ENCODE results near the gene MGAT5.

MGAT5 gene

DNA sequence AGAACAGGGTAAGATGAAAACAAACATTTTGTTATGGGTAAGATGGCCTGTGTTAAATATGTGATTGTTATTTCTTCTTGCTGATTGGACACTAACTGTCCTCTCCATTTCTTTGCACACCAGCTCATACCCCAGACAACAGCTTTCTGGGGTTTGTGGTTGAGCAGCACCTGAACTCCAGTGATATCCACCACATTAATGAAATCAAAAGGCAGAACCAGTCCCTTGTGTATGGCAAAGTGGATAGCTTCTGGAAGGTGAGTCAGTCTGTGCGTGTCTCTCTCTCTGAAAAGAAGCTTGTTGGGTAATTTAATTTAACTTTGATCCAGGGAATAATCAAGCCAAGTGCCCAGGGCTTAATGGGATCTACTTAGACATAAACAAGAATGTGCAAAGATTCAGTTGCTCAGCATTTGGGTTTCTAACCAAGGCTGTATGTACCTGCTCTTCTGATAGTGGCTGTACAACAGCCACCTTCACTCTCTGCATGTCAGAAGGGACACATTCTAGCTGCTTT lies 108.3 kb downstream of the MGAT5 start:
- DNase-seq (ENCODE audit: low spot score) (no peak), FAIRE-seq (no peak)

GRCh38 chr2:134362740-134363139 lies 108.9 kb downstream of the MGAT5 start:
- no peak for FAIRE-seq
- no peak for DNase-seq (ENCODE audit: low spot score)

GRCh38 chr2:134365356-134365755 lies 111.5 kb downstream of the MGAT5 start:
- no peak for DNase-seq (ENCODE audit: low spot score)
- FAIRE-seq, result no peak

DNA sequence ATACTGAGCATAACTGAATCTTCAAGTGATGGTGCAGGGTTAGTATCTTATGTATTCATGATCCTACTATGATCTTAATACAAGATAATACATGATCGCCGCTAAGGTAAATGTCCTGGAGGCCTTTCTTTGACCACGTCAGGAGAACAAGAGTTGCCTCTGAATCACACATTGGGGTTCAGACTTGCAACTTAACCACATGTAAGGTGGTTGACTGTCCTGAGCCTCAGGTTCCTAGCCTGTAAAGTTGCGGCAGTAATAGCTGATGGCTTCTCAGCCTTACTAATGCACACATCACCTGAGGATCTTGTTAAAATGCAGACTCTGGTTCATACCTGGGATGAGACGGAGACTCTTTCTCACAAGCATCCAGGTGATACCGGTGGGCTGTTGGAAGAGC lies 112.5 kb downstream of the MGAT5 start:
- FAIRE-seq, result no peak
- no peak for DNase-seq (ENCODE audit: low spot score)

DNA sequence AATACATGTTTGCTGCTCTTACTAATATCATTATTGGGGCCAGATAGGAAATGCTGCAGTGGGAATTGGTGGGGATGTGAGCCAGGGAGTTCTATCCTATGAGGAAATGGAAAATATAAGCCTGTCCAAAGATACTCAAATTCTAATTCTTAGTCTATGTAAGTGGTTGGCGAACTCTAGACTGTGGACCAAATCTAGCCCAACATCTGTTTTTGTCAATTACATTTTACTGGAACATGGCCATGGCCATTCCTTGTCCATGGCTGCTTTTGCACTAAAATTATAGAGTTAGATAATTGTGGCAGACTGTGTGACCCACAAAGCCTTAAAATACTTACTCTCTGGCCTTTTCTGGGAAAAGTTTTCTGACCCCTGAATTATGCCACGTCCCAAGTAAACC lies 113.3 kb downstream of the MGAT5 start:
- FAIRE-seq (no peak), DNase-seq (ENCODE audit: low spot score) (no peak)

DNA sequence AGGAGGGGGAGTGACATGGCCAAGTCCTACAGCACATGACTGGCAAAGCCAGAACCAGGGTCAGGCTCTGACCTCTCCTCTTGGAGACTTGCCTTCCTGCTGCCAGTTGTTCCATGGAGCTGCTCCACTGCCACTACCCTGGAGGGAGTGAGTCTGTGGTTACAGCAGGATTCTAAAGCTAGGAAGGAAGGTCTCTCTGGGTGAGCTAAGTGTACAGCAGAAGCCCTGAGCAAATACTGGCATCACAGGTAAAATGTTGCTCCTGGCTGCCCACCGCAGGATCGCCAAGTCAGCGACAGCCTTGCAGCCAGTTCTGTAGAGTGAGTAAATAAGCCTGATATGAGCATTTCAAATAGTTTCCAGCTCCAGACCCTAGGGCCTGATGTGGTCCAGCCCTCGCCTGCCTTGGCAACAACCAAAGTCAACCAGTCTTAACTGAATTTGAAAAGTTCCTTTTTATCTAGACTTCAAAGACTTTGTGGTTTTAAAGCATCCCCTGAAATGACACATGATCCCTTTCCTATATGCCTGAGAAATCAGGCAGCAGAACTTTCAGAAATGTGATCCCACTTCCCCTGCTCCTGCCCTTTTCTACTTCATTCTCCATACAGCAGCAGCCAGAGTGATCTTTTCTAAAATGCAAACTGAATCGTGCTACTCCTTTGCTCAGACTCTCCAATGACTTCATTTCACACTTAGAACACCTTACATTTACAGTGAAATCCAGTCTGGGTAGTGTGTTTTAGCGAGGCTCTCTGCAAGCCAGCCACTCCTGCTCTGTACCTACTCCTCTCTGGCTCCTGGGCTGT lies 114.3 kb downstream of the MGAT5 start:
- FAIRE-seq (peak; percentile 35), DNase-seq (ENCODE audit: low spot score) (peak; percentile 60)

GRCh38 chr2:134369220-134369902 lies 115.5 kb downstream of the MGAT5 start:
- no peak for FAIRE-seq
- no peak for DNase-seq (ENCODE audit: low spot score)

- DNase-seq (ENCODE audit: low spot score), result no peak
- no peak for FAIRE-seq
These were observed 117.0 kb downstream of the MGAT5 start for GRCh38 chr2:134370655-134371445.

DNA sequence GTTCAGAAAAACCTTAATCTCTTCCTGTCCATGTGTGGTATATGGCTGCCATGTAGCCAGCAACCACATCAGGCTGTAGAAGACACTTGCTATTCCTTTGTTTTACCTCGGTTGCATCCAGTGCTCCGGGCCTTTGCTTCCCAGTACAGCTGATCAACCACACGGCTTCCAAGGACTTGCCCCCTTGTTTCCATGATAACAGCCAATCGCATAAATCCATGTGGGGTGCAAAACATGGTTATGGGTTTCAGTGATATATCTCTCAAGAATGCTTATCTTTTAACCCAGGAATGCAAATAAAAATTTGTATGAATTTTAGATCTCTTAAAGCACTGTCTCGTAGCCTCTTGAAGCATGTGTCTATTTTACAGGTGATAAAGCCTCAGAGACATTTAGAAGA lies 118.3 kb downstream of the MGAT5 start:
- FAIRE-seq (no peak), DNase-seq (ENCODE audit: low spot score) (peak; percentile 54)

DNA sequence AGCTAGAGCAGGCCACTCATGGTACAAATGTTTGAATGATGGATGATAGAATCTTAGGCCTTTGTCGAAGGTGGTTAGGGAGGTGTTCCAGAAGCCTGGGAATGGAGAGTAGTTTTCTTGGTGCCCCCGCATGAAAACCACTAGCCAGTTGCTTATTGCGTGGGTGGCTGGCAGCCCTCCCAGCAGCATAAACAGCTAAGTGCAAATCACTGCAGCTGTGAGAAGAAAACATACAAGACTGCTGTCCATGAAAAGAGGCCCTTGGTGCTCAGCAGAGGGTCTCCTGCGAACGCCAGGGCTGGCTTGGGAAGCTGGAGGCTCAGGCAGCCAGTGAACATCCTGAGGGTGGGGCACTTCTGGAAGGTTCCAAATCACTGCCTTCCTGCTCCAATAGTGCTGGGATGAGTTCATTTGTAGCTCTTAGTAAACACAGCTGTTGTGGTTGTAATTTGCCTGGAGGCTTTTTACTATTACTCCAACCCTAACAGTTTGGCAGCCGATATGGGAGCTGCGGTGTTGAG lies 118.8 kb downstream of the MGAT5 start:
- DNase-seq (ENCODE audit: low spot score) (peak; percentile 46), FAIRE-seq (no peak)

- no peak for DNase-seq (ENCODE audit: low spot score)
- FAIRE-seq, result no peak
These were observed 122.1 kb downstream of the MGAT5 start for GRCh38 chr2:134375935-134376334.

GRCh38 chr2:134377730-134378129 lies 123.9 kb downstream of the MGAT5 start:
- FAIRE-seq, result no peak
- DNase-seq (ENCODE audit: low spot score), result no peak

GRCh38 chr2:134379293-134379692 lies 125.4 kb downstream of the MGAT5 start:
- DNase-seq (ENCODE audit: low spot score) (no peak), FAIRE-seq (no peak)

DNA sequence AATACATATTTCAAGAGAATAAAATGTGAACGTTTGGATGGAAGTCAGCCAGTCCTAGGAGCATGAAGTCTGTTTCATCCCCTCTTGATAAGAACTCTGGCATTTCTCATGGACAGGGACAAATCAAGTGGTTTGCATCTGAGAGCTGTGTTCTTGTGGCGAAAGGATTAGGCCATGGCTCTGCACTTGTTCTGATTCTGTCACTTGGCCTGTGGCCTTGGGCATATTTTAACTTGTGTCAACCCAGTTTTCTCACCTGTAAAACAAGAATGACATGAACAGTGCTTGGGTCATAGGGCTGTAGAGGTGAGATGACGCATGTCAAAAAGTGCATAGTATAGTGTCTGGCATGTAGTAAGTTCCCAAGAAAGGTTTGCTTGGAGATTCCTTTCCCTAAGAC lies 125.8 kb downstream of the MGAT5 start:
- no peak for FAIRE-seq

GRCh38 chr2:134381141-134381540 lies 127.3 kb downstream of the MGAT5 start:
- FAIRE-seq, result no peak
- no peak for DNase-seq (ENCODE audit: low spot score)

More for the DNA sequence above, 125.8 kb downstream of the MGAT5 start:
- DNase-seq (ENCODE audit: low spot score), result no peak

DNA sequence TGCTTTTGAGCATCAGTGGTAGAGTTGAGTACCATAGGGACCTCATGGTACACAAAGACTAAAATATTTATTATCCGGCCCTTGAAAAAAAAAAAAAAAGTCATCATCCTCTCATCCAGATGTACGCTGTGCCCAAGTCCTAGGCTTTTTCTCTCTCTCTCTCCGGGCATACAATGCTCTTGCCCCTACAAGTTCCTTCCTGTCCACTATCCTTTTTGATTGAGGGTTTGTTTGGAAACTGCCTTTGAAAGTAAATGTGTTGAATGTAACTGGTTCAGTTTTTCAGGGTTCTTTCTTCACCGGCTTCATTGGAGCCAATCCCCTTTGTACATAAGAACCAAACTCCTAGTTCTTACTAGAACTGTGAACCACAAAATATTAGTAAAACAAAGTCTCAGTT lies 130.3 kb downstream of the MGAT5 start:
- no peak for FAIRE-seq
- no peak for DNase-seq (ENCODE audit: low spot score)

GRCh38 chr2:134385195-134385594 lies 131.3 kb downstream of the MGAT5 start:
- DNase-seq (ENCODE audit: low spot score) (no peak), FAIRE-seq (no peak)

GRCh38 chr2:134386310-134386709 lies 132.4 kb downstream of the MGAT5 start:
- DNase-seq (ENCODE audit: low spot score) (no peak), FAIRE-seq (no peak)

DNA sequence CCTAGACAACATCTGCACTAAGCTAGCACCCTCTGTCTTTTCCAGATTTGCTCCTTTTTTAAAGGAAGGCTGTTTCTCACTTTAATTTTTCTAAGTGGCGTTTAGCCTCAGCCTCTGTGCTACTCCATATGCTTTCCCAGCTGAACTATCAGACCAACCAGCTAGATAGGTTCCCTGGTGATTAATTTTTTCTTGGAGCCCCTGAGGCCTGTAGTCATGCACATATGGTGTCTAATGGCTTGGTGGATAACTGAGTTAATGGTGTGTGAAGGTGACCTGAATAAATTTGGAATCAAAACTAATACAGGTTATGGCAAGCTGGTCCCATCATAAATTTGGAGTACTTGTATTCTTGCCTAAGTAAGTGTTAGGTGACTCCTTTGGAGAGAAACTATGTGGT lies 135.5 kb downstream of the MGAT5 start:
- no peak for FAIRE-seq

DNA sequence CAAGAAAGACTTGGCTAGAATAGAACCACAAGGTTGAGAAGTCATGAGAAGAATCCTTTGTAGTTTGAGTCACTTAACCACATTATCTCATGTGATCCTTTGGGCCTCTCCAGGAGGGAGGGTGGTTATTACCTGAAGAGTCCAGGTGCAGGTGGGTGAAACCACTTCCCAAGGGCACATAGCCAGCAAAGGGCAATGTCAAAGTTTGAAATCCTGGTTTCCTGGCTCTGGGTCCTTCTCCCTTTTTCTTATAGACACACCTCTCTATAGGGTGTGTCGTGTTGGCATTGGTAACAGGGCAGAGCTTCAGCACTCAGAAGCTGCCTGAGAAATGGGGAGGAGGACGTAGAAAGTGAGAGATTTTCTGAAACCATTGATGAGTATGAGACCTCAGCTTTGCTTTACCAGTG lies 137.9 kb downstream of the MGAT5 start:
- no peak for FAIRE-seq
- DNase-seq (ENCODE audit: low spot score), result peak; percentile 75

More for the DNA sequence above, 135.5 kb downstream of the MGAT5 start:
- no peak for DNase-seq (ENCODE audit: low spot score)

GRCh38 chr2:134392442-134393074 lies 138.7 kb downstream of the MGAT5 start:
- FAIRE-seq (no peak), DNase-seq (ENCODE audit: low spot score) (no peak)
